M059J (cell line): Measurements from ENCODE around the gene XYLT1. TPM values are rescaled to one million over a fixed set of nuclear protein-coding genes. Genes with fewer than 3 reads are reported as not detected.
A peak's percentile ranks its signal among the peaks of the same experiment; 100 is the strongest.
"Not testable (repeated sequence)": the region's sequence is repeated elsewhere in the genome, so short reads cannot be mapped to it uniquely, and the experiment has no call there.

Experiments used
- DNase-seq: peaks from one replicate; pipeline ENCODE4 v3.0.0-alpha.2; 2012; ENCODE audit warnings: low read depth
- total RNA-seq: library from RNA; depleted of rRNA; stranded (reverse); fragments of >200 nt; shearing (Covaris generic); gene quantifications from 2 replicates; pipeline ENCODE4 v1.2.3, GENCODE V29; 2014

XYLT1 gene
- total RNA-seq, 1 experiment from 2014 or later: 10.3 TPM

- no peak for DNase-seq
Measured at GRCh38 chr16:17431968-17432625, 38.7 kb downstream of the XYLT1 start.

- DNase-seq: peak; percentile 54
Measured at GRCh38 chr16:17431012-17431411, 39.7 kb downstream of the XYLT1 start.

- no peak for DNase-seq
Measured at GRCh38 chr16:17426451-17426850, 44.3 kb downstream of the XYLT1 start.

DNA sequence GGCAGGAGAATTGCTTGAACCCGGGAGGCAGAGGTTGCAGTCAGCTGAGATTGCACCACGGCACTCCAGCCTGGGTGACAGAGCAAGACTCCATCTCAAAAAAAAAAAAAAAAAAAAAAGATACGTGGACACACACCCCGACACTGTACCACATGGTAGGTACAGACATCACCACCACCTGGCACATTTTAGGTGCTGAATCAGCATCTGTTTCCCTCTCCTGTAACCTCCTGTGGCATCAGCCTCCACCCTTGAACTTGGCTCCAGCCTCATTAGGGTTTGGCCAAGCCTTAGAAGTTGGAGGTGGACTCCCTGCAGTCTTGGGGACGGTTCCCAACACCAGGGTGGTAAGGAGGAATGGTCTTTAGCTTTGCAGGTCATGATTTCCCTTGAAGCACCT is 46.0 kb downstream of the XYLT1 start:
- DNase-seq: no peak

GRCh38 chr16:17423221-17423620 is 47.5 kb downstream of the XYLT1 start:
- DNase-seq: no peak

- peak; percentile 72 for DNase-seq
Measured at GRCh38 chr16:17420816-17421215, 49.9 kb downstream of the XYLT1 start.

DNA sequence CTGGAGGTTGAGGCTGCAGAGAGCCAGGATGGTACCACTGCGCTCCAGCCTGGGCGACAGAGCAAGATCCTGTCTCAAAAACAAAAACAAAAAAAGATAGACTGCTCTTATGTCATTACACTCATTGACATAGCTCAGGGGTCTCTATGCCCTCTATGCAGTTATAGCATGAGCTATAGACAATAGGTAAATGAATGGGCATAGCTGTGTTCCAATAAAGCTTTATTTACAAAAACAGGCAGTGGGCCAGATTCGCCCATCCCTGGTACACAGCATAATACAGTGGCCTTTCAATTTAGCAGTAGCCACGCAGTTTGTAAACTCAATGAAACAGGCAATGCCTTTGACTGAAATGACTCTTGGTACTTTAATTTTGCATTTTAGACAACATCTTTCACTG is 51.5 kb downstream of the XYLT1 start:
- no peak for DNase-seq

GRCh38 chr16:17417740-17418139 is 53.0 kb downstream of the XYLT1 start:
- peak; percentile 38 for DNase-seq

DNA sequence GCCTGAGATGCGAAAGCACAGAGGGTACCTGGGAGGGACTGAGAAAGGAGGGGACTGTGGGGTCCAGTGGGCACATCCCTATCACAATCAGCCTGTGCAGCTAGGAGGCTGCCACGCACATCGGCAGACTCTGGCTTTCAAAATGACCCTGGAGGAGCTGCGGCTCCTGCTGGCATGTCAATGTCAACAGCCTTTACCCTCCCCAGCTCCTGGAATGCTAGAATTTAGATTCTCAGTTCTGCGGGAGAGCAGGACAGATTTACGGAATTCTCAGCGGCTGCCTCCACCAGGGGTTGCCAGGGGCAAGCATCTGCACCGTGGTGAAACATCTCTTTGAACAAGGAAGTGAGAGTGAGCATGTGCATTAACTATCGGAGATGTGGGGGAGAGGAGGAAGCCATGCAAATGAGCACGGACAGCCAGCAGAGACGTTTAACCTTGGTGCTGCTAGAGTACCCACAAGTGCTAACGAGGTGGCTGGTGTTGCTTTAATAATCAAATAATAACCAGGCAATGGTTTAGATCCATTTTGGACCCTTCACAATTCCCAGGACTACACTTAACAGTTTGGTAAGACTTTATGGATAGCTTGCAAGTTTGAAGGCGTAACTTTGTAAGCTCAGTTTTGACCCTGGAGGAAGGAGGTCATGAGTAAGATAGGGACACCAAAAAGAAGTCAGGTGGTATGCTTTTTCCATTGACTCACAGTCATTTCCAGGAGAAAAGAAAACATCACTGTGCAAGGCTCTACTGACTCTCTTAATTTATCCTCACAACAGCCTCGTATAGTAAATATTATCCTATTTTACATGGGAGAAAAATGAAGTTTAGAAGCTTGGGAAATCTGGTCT is 54.1 kb downstream of the XYLT1 start:
- DNase-seq: peak; percentile 81

DNA sequence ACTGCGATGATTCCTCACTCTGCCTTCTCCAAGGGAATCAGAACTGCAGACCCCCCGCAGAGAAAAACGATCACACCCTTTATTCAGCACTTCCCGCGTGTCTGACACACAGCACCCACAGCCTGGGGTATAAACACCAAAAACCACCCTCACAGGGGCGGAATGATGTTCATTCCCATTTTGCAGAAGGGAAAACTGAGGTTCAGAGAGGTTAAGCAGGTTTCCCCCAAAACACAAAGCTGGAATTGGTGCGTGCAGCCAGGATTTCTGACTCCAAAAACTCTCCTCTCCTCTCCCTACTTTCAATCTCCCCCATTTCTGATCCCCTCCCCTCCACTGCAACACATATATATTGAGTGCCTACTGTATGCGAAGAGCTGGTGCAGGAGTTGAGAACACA is 55.8 kb downstream of the XYLT1 start:
- DNase-seq: peak; percentile 11

DNA sequence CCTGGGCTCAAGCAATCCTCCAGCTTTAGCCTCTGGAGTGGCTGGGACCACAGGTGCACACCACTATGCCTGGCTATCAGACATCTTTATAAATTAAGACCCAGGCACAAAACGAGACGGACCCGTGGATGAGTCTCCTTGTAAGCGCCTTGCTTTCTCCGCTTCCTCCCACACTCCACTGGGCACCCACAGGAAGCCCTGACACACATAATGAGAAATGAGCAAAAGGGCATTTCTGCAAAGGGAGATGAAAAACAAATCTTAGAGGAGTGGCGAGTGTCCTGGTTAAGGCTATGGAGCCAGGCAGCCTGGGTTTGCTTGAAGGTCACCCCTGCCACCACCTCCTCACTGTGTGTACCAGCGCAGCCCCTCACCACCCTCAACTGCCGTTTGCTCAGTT is 56.3 kb downstream of the XYLT1 start:
- peak; percentile 11 for DNase-seq

GRCh38 chr16:17413508-17413907 is 57.3 kb downstream of the XYLT1 start:
- DNase-seq: no peak

- DNase-seq: no peak
Measured at GRCh38 chr16:17412791-17413190, 58.0 kb downstream of the XYLT1 start.

DNA sequence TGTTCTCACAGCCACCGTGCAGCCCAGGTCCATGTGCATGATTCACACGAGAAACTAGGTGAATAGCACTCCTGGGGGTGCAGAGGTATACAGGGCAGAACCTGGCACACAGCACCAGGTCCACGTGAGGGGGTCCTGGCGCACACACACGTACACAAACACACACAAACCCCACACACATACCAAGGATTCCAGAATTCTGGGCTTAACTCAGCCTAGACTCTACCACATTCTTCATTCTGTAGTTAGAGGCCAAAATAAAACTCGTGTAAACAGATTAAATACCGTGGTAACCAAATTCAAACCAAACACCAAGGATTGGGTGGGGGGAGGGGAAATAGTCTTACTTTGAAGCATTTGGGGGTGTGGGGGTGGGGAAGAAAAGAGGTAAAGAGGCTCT is 58.5 kb downstream of the XYLT1 start:
- DNase-seq: peak; percentile 87

GRCh38 chr16:17411263-17411662 is 59.5 kb downstream of the XYLT1 start:
- no peak for DNase-seq

DNA sequence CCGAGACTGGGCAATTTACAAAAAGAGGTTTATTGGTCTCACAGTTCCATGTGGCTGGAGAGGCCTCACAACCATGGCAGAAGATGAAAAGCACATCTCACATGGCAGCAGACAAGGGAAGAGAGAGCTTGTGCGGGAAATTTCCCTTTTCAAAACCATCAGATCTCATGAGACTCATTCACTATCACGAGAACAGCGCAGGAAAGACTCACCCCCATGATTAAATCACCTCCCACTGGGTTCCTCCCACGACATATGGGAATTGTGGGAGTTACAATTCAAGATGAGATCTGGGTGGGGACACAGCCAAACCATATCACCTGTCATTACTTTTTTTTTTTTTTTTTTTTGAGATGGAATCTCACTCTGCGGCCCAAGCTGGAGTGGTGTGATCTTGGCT is 60.4 kb downstream of the XYLT1 start:
- not testable (repeated sequence) for DNase-seq

DNA sequence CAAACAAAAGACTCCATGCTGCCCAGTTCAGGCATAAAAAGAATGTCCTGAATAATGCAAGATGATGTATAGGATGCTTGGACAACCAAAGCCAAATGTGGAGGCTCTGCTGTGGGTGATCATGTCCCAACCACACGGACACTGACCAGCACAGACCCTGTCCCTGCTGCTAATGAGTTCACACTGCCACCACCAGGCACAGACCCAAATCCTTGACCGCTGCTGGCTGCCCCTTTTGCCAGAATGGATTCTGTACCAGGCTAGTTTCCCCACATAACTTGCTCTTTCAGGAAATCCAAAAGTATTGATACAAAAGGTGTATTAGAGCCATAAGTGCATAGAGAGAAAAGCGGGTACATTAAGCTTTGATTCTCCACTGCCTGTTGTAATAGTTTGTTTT is 60.9 kb downstream of the XYLT1 start:
- DNase-seq: no peak

DNA sequence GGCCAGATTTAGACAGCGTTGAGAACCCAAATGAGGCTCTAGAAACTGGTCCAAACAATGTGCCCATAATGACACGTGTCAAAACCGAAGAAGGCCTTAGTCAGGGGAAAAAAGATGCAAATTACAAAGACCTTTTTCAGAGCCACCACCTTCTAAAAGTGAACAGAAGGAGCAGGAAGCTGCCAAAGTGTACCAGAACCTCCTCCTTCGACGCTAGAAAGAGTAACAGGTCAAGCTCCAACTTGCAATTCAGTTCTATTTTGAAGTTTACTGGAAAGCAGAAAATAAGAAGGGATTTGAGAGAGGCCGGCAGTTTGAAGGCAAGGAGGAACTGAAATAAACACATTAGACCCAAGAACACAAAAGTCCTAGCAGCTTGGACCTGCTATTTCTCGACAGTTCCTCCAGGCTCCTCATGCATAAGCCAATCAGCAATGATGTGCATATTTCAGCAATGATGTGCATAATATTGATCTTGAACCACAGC is 61.8 kb downstream of the XYLT1 start:
- no peak for DNase-seq

DNA sequence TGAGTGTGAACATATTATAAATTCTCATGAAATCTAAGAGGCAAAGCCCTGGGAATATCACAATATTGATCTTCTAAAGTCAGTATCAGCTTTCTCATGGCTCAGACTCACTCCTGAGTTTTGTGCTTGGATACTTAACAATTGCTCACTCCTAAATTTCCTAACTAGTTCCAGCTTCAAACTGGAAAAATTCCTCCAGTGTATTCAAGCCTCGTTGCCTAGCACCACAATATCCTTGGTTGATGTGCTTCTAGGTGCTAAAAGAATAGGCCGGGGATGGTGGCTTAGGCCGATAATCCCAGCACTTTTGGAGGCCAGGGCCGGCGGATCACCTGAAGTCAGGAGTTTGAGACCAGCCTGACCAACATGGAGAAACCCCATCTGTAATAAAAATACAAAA is 62.5 kb downstream of the XYLT1 start:
- peak; percentile 21 for DNase-seq

GRCh38 chr16:17407321-17407720 is 63.4 kb downstream of the XYLT1 start:
- DNase-seq: no peak

- peak; percentile 86 for DNase-seq
Measured at GRCh38 chr16:17404941-17405689, 65.6 kb downstream of the XYLT1 start.

GRCh38 chr16:17403859-17404545 is 66.8 kb downstream of the XYLT1 start:
- DNase-seq: peak; percentile 54
